Sigmoid colon (tissue), 7 donors: ENCODE data around the gene FBLN1. TPM values are rescaled to one million over a fixed set of nuclear protein-coding genes. Genes with fewer than 3 reads are reported as not detected.

Experiments
- DNase-seq: peaks from one replicate; pipeline ENCODE4 v3.0.0-alpha.2; 2019
- H3K27ac ChIP-seq, 4 donors: fragments of 200-600 bp; sonication (generic); one replicate each; pipeline ENCODE4 v1.5.1; 2016 to 2019; ENCODE audit warnings: mild to moderate bottlenecking in 1 of 4
- H3K27me3 ChIP-seq, 3 donors: fragments of 200-600 bp; sonication (generic); one replicate each; pipeline ENCODE4 v1.5.1; 2019; ENCODE audit warnings: mild to moderate bottlenecking in 1 of 3
- H3K36me3 ChIP-seq, 4 donors: fragments of 200-600 bp; sonication (generic); one replicate each; pipeline ENCODE4 v1.5.1; 2016 to 2019
- H3K4me1 ChIP-seq, 4 donors: fragments of 200-600 bp; sonication (generic); one replicate each; pipeline ENCODE4 v1.5.1; 2017 to 2019
- H3K4me3 ChIP-seq, 4 donors: fragments of 200-600 bp; sonication (generic); one replicate each; pipeline ENCODE4 v1.5.1; 2017 to 2019; ENCODE audit warnings: mild to moderate bottlenecking in 2 of 4, moderate library complexity in 1 of 4
- H3K9me3 ChIP-seq, 4 donors: fragments of 200-600 bp in 3 of 4; sonication (generic) in 3 of 4; one replicate each; pipeline versions ENCODE4 v1.5.1 to v1.6.1; 2013 to 2019
- EP300 ChIP-seq, 4 donors: sonication (generic); formaldehyde crosslinking; IDR thresholded peaks; one replicate each; pipeline ENCODE4 v1.6.1; 2017; ENCODE audit warnings: antibody characterized with exemption in 4 of 4
- POLR2A ChIP-seq, 2 donors: fragments of 450-650 bp; IDR thresholded peaks; one replicate each; pipeline ENCODE4 v1.6.1; 2016; ENCODE audit warnings: antibody characterized with exemption in 2 of 2, mild to moderate bottlenecking in 2 of 2, moderate library complexity in 2 of 2
- POLR2AphosphoS5 ChIP-seq, 4 donors: sonication (generic); formaldehyde crosslinking; IDR thresholded peaks; one replicate each; pipeline ENCODE4 v1.6.1; 2017; ENCODE audit warnings: antibody characterized with exemption in 4 of 4
- WGBS, 2 donors: extraction: QIAGEN DNeasy Blood & Tissue Kit; methylation state at CpG; one replicate each; pipeline ENCODE4 v1.1.7; 2013; 5-methylcytosine and 5-hydroxymethylcytosine counted together
- intact Hi-C: fragments of 100-400 bp; cut with DNase I; formaldehyde crosslinking; loops from one replicate; pipeline ENCODE4 v1.15.1; 2023
- polyA plus RNA-seq, 3 donors: library from polyadenylated mRNA; stranded (reverse); fragments of 200-250 nt; gene quantifications; one replicate each; pipeline ENCODE4 v1.2.3, GENCODE V29; 2013
- total RNA-seq, 4 donors: library from RNA; depleted of rRNA; stranded (reverse); fragments of >200 nt; gene quantifications; one replicate each; pipeline ENCODE4 v1.1.0, GENCODE V29; 2016
- TF ChIP-seq, protein P1 (sequence below), 4 experiments: fragments of 450-650 bp in 3 of 4; fragments of 200-600 bp in 1 of 4; IDR thresholded peaks; one replicate each; pipeline ENCODE4 v1.5.1; 2016 to 2019; ENCODE audit warnings: antibody characterized with exemption in 4 of 4, mild to moderate bottlenecking in 3 of 4, moderate library complexity in 2 of 4
- donor health status: healthy with polysubstance abuse.
- donor health status: Bipolar disorder and iron deficiency.
- donor health status: healthy.

Gene FBLN1
- total and polyA plus RNA-seq, 7 donors: 9.0 to 230 (median 123) TPM

DNA sequence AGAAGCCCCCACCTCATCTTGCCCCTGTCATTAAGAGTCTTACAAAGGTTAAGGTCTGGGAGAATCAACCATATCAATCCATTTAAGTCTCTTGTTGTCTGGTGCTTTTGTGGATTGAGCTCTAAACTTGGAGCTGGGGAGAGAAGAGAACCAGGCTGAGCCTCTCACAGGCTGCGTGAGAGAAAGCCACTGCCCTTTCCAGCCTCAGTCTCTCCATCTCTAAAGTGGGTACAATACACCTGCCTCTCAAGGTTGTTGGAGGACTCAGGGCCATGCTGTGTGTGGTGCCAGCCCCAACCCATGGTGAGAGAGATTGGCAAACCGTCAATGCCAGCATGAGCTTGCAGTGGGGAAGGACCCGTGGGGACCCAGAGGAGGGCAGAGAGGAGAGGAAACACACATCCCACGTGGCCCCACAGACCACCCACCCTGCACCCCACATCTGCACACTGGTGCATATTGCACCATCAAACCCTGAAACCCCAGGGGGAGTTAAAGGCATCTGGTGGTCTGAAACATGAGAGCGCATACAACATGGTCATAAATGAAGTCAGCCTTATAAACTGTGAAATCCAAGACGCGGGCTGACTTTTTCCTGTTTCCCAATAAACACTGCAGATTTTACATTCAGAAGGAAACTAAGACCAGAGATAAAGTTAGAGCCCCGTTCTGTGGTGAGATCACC, 27.5 kb upstream of the FBLN1 start:
- DNase-seq: no peak
- no peaks in the 10 kb centered on the region for H3K36me3 ChIP-seq
- H3K27ac ChIP-seq: peak overlapping the region in 1 of 4 donors; percentile 3
- H3K9me3 ChIP-seq: no peaks in the 10 kb centered on the region
- no peak overlapping the region for H3K4me3 ChIP-seq
- TF ChIP-seq, protein P1, sequence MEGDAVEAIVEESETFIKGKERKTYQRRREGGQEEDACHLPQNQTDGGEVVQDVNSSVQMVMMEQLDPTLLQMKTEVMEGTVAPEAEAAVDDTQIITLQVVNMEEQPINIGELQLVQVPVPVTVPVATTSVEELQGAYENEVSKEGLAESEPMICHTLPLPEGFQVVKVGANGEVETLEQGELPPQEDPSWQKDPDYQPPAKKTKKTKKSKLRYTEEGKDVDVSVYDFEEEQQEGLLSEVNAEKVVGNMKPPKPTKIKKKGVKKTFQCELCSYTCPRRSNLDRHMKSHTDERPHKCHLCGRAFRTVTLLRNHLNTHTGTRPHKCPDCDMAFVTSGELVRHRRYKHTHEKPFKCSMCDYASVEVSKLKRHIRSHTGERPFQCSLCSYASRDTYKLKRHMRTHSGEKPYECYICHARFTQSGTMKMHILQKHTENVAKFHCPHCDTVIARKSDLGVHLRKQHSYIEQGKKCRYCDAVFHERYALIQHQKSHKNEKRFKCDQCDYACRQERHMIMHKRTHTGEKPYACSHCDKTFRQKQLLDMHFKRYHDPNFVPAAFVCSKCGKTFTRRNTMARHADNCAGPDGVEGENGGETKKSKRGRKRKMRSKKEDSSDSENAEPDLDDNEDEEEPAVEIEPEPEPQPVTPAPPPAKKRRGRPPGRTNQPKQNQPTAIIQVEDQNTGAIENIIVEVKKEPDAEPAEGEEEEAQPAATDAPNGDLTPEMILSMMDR (IDR thresholded peaks at IDR 0.05): no peak
- TF ChIP-seq POLR2A (IDR thresholded peaks at IDR 0.05) (no peak), POLR2AphosphoS5 (IDR thresholded peaks at IDR 0.05) (no peak), EP300 (IDR thresholded peaks at IDR 0.05) (no peak)
- no peaks in the 10 kb centered on the region for H3K4me1 ChIP-seq
- WGBS, 2 donors: 65 to 68% methylated on average over 8 of the region's 8 CpGs
- intact Hi-C loops: no loop called here
- peaks cover 0 to 4% (median 0%) of the 10 kb centered on the region in 3 donors for H3K27me3 ChIP-seq

- Histone ChIP-seq H3K36me3 (no peaks in the 10 kb centered on the region), H3K27ac (no peak overlapping the region), H3K4me3 (no peak overlapping the region), H3K27me3 (peaks cover 0 to 4% (median 0%) of the 10 kb centered on the region in 3 donors), H3K4me1 (no peaks in the 10 kb centered on the region), H3K9me3 (no peaks in the 10 kb centered on the region)
- DNase-seq: no peak
- 79 to 86% methylated on average over 15 of the region's 15 CpGs for WGBS, 2 donors
- intact Hi-C loops: no loop called here
- TF ChIP-seq, protein P1 (IDR thresholded peaks at IDR 0.05): no peak
- TF ChIP-seq POLR2A (IDR thresholded peaks at IDR 0.05) (no peak), POLR2AphosphoS5 (IDR thresholded peaks at IDR 0.05) (no peak), EP300 (IDR thresholded peaks at IDR 0.05) (no peak)
Measured at GRCh38 chr22:45475851-45476514, 26.7 kb upstream of the FBLN1 start.

GRCh38 chr22:45476814-45477213, 25.9 kb upstream of the FBLN1 start:
- Histone ChIP-seq H3K4me3 (no peak overlapping the region), H3K4me1 (no peaks in the 10 kb centered on the region), H3K27me3 (peaks cover 0 to 4% (median 0%) of the 10 kb centered on the region in 3 donors), H3K27ac (no peak overlapping the region), H3K36me3 (no peaks in the 10 kb centered on the region), H3K9me3 (no peaks in the 10 kb centered on the region)
- intact Hi-C loops: no loop called here
- no peak for DNase-seq
- 80 to 85% methylated on average over 6 of the region's 6 CpGs for WGBS, 2 donors
- TF ChIP-seq EP300 (IDR thresholded peaks at IDR 0.05) (no peak), POLR2AphosphoS5 (IDR thresholded peaks at IDR 0.05) (no peak), POLR2A (IDR thresholded peaks at IDR 0.05) (no peak)
- TF ChIP-seq, protein P1 (IDR thresholded peaks at IDR 0.05): no peak

GRCh38 chr22:45477366-45478107, 25.1 kb upstream of the FBLN1 start:
- H3K36me3 ChIP-seq: no peaks in the 10 kb centered on the region
- TF ChIP-seq POLR2A (IDR thresholded peaks at IDR 0.05) (no peak), POLR2AphosphoS5 (IDR thresholded peaks at IDR 0.05) (no peak)
- TF ChIP-seq, protein P1 (IDR thresholded peaks at IDR 0.05): no peak
- H3K4me3 ChIP-seq: no peak overlapping the region
- DNase-seq: no peak
- H3K4me1 ChIP-seq: no peaks in the 10 kb centered on the region
- H3K27me3 ChIP-seq: peaks cover 0 to 4% (median 0%) of the 10 kb centered on the region in 3 donors
- intact Hi-C loops: no loop called here
- WGBS, 2 donors: 85 to 88% methylated on average over 7 of the region's 7 CpGs
- H3K9me3 ChIP-seq: no peaks in the 10 kb centered on the region
- H3K27ac ChIP-seq: no peak overlapping the region
